HepG2 (cell line): Measurements from ENCODE around the gene PSMD3. TPM values are rescaled to one million over a fixed set of nuclear protein-coding genes. Genes with fewer than 3 reads are reported as not detected.

Experiments used
- ADNP ChIP-seq: sonication (generic); formaldehyde crosslinking; IDR thresholded peaks from 2 replicates; pipeline ENCODE4 v1.4.0; 2020; ENCODE audit warnings: missing genetic modification reagents
- CAMTA2 ChIP-seq: sonication (generic); formaldehyde crosslinking; IDR thresholded peaks from 2 replicates; pipeline ENCODE4 v1.4.0; 2020; ENCODE audit warnings: mild to moderate bottlenecking, missing genetic modification reagents, borderline replicate concordance
- CEBPB ChIP-seq: IDR thresholded peaks from 2 replicates; pipeline ENCODE4 v1.6.1; 2011; ENCODE audit warnings: low read depth, low read length, improper control_type of control experiment, borderline replicate concordance
- GLI4 ChIP-seq: sonication (generic); formaldehyde crosslinking; IDR thresholded peaks from 2 replicates; pipeline ENCODE4 v1.5.1; 2020; ENCODE audit warnings: missing genetic modification reagents, mild to moderate bottlenecking, moderate library complexity, borderline replicate concordance
- HIVEP1 ChIP-seq: sonication (generic); formaldehyde crosslinking; IDR thresholded peaks from 2 replicates; pipeline ENCODE4 v1.4.0; 2020; ENCODE audit warnings: mild to moderate bottlenecking, missing genetic modification reagents
- HMGXB3 ChIP-seq: sonication (generic); formaldehyde crosslinking; IDR thresholded peaks from 2 replicates; pipeline ENCODE4 v1.4.0; 2020; ENCODE audit warnings: missing genetic modification reagents, borderline replicate concordance
- MIER3 ChIP-seq: IDR thresholded peaks from 2 replicates; pipeline ENCODE4 v1.6.1; 2016; ENCODE audit warnings: missing compliant biosample characterization, borderline replicate concordance
- MLXIP ChIP-seq: sonication (generic); formaldehyde crosslinking; IDR thresholded peaks from 2 replicates; pipeline ENCODE4 v1.9.0; 2021; ENCODE audit warnings: missing genetic modification reagents, borderline replicate concordance
- NPAS2 ChIP-seq: sonication (generic); formaldehyde crosslinking; IDR thresholded peaks from 2 replicates; pipeline ENCODE4 v1.8.0; 2022; ENCODE audit warnings: mild to moderate bottlenecking, missing genetic modification reagents, borderline replicate concordance
- NR0B2 ChIP-seq: sonication (generic); formaldehyde crosslinking; IDR thresholded peaks from 2 replicates; pipeline ENCODE4 v1.4.0; 2020; ENCODE audit warnings: mild to moderate bottlenecking, missing genetic modification reagents
- RBM22 ChIP-seq: fragments of 200-400 bp; formaldehyde crosslinking; optimal IDR thresholded peaks from 2 replicates; pipeline ENCODE3; 2017; ENCODE audit warnings: mild to moderate bottlenecking, low read length, moderate library complexity
- REPIN1 ChIP-seq: sonication (generic); formaldehyde crosslinking; IDR thresholded peaks from 2 replicates; pipeline ENCODE4 v1.8.0; 2022; ENCODE audit warnings: missing genetic modification reagents, low read depth, mild to moderate bottlenecking, borderline replicate concordance
- REST ChIP-seq, 2 experiments: IDR thresholded peaks; 2 replicates each; pipeline ENCODE4 v1.6.1; 2011 to 2012; ENCODE audit warnings: low read length in 2 of 2, borderline replicate concordance in 1 of 2, low read depth in 1 of 2, mild to moderate bottlenecking in 1 of 2, moderate library complexity in 1 of 2
- TBP ChIP-seq: sonication (generic); formaldehyde crosslinking; IDR thresholded peaks from 2 replicates; pipeline ENCODE4 v1.5.0; 2020; ENCODE audit warnings: missing genetic modification reagents
- ZNF557 ChIP-seq: sonication (generic); formaldehyde crosslinking; IDR thresholded peaks from 2 replicates; pipeline ENCODE4 v1.4.0; 2020; ENCODE audit warnings: missing genetic modification reagents
- ZNF589 ChIP-seq: sonication (generic); formaldehyde crosslinking; conservative IDR thresholded peaks from 2 replicates; pipeline ENCODE4 v1.8.0; 2022; ENCODE audit warnings: mild to moderate bottlenecking, moderate library complexity, missing genetic modification reagents
- polyA plus RNA-seq, 8 experiments: library from polyadenylated mRNA; depleted of rRNA in 3 of 8; stranded (reverse) in 7 of 8; unstranded in 1 of 8; fragments of >200 nt; fragmentation: Illumina TruSeq in 4 of 8; extraction: Trizol in 4 of 8; gene quantifications; 2 replicates each; pipeline versions ENCODE4 v1.2.1 to v1.2.3, GENCODE V29; 2011 to 2016; ENCODE audit warnings: low read depth in 4 of 8, missing spikeins in 1 of 8, mixed read lengths in 1 of 8; ENCODE audit not compliant: insufficient read depth in 1 of 8
- total RNA-seq, 5 experiments: library from RNA; depleted of rRNA; stranded (reverse); fragments of >200 nt; fragmentation: Illumina TruSeq; extraction: Trizol; gene quantifications; 2 replicates each; pipeline ENCODE4 v1.2.3, GENCODE V29; 2016; ENCODE audit warnings: low read depth in 1 of 5

The PSMD3 gene
- total and polyA plus RNA-seq, 2 of the 13 experiments (the other 11 are each of a cell fraction or from before 2014, with no cell fraction given), result 97.4 to 146 TPM

GRCh38 chr17:39980351-39981206 lies at the start of gene PSMD3 (continued):
- TF ChIP-seq ZNF589 (peak; percentile 98), MIER3 (CRISPR knock-in tag) (peak; percentile 98; the same call in 1 of the 2 replicates), TBP (CRISPR knock-in tag) (0 out of 2 replicates have a peak, but pooled peaks have one; percentile 84), MLXIP (peak; percentile 85), REPIN1 (CRISPR knock-in tag) (peak; percentile 99), ZNF557 (CRISPR knock-in tag) (peak; percentile 89; the same call in 1 of the 2 replicates), NR0B2 (CRISPR knock-in tag) (peak; percentile 97), ADNP (CRISPR knock-in tag) (no peak), HIVEP1 (CRISPR knock-in tag) (peak; percentile 83; the same call in 1 of the 2 replicates), HMGXB3 (CRISPR knock-in tag) (peak; percentile 97), NPAS2 (CRISPR knock-in tag) (0 out of 2 replicates have a peak, but pooled peaks have one; percentile 75), REST (IDR thresholded peaks at IDR 0.05; ENCODE audit: borderline replicate concordance in 1 of 2, low read depth in 1 of 2, low read length in 2 of 2) (peak in 1 of 2 experiments; percentile 59; a peak in 1 of 4 replicates), GLI4 (peak; percentile 98), CEBPB (no peak), RBM22 (no peak), CAMTA2 (CRISPR knock-in tag) (peak; percentile 94; the same call in 1 of the 2 replicates)
